NCI-H187 treated with DMSO at 0.1 percent for 48 hours (cell line): ENCODE measurements around the gene MLF2.
"Not testable (repeated sequence)": the region's sequence is repeated elsewhere in the genome, so short reads cannot be mapped to it uniquely, and the experiment has no call there.

Source experiments
- DNase-seq: peaks from one replicate; lab custom pipeline; 2025; lab: John Stamatoyannopoulos, UW

Gene MLF2

GRCh38 chr12:6734506-6735387 is 18.2 kb downstream of the MLF2 start:
- DNase-seq: no peak

- DNase-seq: no peak
Observed at GRCh38 chr12:6730169-6730568, 22.8 kb downstream of the MLF2 start.

- no peak for DNase-seq
Observed at GRCh38 chr12:6729186-6729585, 23.8 kb downstream of the MLF2 start.

- DNase-seq: no peak
Observed at GRCh38 chr12:6725350-6725749, 27.6 kb downstream of the MLF2 start.

GRCh38 chr12:6724409-6724797 is 28.5 kb downstream of the MLF2 start:
- no peak for DNase-seq

GRCh38 chr12:6723607-6724408 is 29.1 kb downstream of the MLF2 start, which contains the start of gene COPS7A:
COPS7A (plus strand) TSS chr12:6724046; CDS start chr12:6724657, 611 bp downstream.
- peak; percentile 92 for DNase-seq

GRCh38 chr12:6722863-6723262 is 30.1 kb downstream of the MLF2 start:
- no peak for DNase-seq

GRCh38 chr12:6716874-6717437 is 36.0 kb downstream of the MLF2 start:
- DNase-seq: no peak

- not testable (repeated sequence) for DNase-seq
Observed at GRCh38 chr12:6716031-6716873, 36.7 kb downstream of the MLF2 start.

GRCh38 chr12:6708960-6709394 is 44.0 kb downstream of the MLF2 start:
- no peak for DNase-seq

- DNase-seq: not testable (repeated sequence)
Observed at GRCh38 chr12:6708351-6708750, 44.6 kb downstream of the MLF2 start.

- DNase-seq: no peak
Observed at GRCh38 chr12:6703631-6704030, 49.3 kb downstream of the MLF2 start.

- no peak for DNase-seq
Observed at GRCh38 chr12:6701078-6701768, 51.7 kb downstream of the MLF2 start.

GRCh38 chr12:6700646-6701051 is 52.3 kb downstream of the MLF2 start, which contains the start of gene PIANP:
PIANP (minus strand) TSS chr12:6700815; CDS start chr12:6698061, 2,754 bp downstream.
- DNase-seq: no peak

GRCh38 chr12:6699989-6700645 is 52.8 kb downstream of the MLF2 start:
- DNase-seq: no peak

- no peak for DNase-seq
Observed at GRCh38 chr12:6699259-6699988, 53.5 kb downstream of the MLF2 start.

GRCh38 chr12:6698352-6699046 is 54.4 kb downstream of the MLF2 start:
- DNase-seq: no peak
